GM10266 (cell line): Measurements from ENCODE around the gene RPL13A.

Source experiments
- DNase-seq: peaks from one replicate; pipeline ENCODE4 v3.0.0; 2012; ENCODE audit errors: extremely low spot score
- TF ChIP-seq, protein P1 (sequence below): IDR thresholded peaks from 2 replicates; pipeline ENCODE4 v1.5.1; 2012; ENCODE audit warnings: mild to moderate bottlenecking, low read depth; ENCODE audit not compliant: control insufficient read depth, insufficient read depth; ENCODE audit errors: missing control alignments

RPL13A gene

DNA sequence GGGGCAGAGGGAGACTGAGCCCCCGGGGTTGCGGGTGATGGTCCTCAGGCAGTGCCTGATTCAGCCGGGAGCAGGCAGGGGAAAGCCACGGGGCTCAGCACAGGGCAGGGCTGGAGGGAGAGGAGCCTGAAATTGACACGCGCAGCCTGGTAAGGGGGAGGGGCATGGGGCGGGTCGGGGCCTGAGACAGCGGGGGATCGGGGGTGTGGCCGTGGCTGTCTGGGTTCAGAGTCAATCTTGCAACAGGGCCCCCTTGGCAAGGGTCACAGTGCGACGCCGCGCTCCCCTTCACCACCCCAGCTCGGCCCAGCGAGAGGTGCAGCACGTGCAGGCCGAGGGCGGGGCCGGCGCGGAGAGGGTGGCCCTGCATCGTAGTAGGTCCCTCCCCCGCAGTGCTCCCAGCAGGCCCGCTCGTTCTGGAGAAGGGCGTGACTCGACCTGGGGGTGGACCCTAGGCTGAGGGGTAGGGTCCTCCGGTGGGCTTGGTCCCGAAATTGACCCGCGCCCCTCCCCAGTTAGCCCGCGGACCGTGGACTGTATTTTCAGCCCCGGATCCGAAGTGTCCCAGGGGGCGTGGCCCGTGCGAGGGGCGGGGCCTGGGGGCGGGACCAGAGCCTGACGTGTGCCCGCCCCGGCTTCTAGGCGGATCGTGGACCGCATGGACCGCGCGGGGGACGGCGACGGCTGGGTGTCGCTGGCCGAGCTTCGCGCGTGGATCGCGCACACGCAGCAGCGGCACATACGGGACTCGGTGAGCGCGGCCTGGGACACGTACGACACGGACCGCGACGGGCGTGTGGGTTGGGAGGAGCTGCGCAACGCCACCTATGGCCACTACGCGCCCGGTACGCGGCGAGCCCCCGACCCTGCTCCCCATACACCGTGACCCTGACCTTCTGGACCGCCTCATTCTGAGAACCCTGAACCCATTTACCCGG lies 46.4 kb downstream of the RPL13A start:
- DNase-seq: peak; percentile 84
- TF ChIP-seq, protein P1, sequence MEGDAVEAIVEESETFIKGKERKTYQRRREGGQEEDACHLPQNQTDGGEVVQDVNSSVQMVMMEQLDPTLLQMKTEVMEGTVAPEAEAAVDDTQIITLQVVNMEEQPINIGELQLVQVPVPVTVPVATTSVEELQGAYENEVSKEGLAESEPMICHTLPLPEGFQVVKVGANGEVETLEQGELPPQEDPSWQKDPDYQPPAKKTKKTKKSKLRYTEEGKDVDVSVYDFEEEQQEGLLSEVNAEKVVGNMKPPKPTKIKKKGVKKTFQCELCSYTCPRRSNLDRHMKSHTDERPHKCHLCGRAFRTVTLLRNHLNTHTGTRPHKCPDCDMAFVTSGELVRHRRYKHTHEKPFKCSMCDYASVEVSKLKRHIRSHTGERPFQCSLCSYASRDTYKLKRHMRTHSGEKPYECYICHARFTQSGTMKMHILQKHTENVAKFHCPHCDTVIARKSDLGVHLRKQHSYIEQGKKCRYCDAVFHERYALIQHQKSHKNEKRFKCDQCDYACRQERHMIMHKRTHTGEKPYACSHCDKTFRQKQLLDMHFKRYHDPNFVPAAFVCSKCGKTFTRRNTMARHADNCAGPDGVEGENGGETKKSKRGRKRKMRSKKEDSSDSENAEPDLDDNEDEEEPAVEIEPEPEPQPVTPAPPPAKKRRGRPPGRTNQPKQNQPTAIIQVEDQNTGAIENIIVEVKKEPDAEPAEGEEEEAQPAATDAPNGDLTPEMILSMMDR: peak; percentile 43

- DNase-seq: no peak
- TF ChIP-seq, protein P1: no peak
Measured at GRCh38 chr19:49534632-49535385, 47.4 kb downstream of the RPL13A start.

DNA sequence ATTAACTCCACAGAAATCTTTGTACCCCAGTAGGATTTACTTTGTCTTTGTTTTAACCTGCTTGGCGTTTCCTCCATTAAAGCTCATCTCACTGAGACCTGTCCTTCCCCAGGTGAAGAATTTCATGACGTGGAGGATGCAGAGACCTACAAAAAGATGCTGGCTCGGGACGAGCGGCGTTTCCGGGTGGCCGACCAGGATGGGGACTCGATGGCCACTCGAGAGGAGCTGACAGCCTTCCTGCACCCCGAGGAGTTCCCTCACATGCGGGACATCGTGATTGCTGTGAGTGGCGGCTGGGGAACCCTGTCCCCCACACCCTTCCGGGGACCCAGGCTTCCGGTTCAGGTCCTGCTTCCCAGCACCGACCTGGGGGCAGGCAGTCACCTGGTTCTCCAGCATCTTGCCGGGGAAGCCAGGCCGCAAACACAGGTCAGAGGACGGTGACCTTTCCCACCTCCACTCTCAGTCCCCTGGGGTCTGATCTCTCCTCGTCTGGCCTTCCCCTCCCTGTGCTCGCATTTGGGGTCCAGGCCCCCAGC lies 49.6 kb downstream of the RPL13A start:
- TF ChIP-seq, protein P1: no peak
- DNase-seq: no peak

DNA sequence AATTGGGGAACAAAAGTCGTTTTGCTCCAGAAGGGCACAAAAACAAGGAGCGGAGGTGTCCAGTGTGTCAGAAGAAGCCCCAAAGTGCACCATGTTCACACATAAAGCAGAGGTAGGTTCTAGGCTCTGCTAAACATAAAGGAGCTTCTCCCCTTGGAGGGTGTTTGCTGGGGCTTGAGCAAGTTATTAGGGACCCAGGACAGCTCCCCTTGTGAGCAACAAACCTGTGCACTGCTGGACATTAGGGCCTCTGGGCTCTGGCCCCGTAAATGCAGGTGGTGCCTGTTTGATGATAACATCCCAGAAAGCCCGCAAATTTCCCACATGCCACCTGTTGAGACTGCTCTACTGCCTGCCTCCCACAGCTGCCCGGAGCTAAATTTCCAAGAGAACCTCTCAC lies 51.2 kb downstream of the RPL13A start:
- DNase-seq: no peak
- TF ChIP-seq, protein P1: no peak

GRCh38 chr19:49539192-49539952 lies 52.0 kb downstream of the RPL13A start:
- no peak for DNase-seq

More at GRCh38 chr19:49539192-49539952, 52.0 kb downstream of the RPL13A start:
- TF ChIP-seq, protein P1: no peak
